WERI-Rb-1 (cell line): ENCODE measurements around the gene IGSF3.
A peak's percentile ranks its signal among the peaks of the same experiment; 100 is the strongest.

Source experiments
- DNase-seq: peaks from one replicate; pipeline ENCODE4 v3.0.0-alpha.2; 2020
- H3K27ac ChIP-seq: fragments of 250-450 bp; sonication (Bioruptor Pico); 2 replicates; pipeline ENCODE4 v1.5.1; 2020; ENCODE audit warnings: mild to moderate bottlenecking, moderate library complexity
- H3K27me3 ChIP-seq: fragments of 250-450 bp; sonication (Bioruptor Pico); 2 replicates; pipeline ENCODE4 v1.5.1; 2021; ENCODE audit warnings: mild to moderate bottlenecking, low read depth, moderate library complexity; ENCODE audit not compliant: insufficient read depth, severe bottlenecking
- H3K36me3 ChIP-seq: fragments of 250-450 bp; sonication (Bioruptor Pico); 2 replicates; pipeline ENCODE4 v1.5.1; 2020; ENCODE audit warnings: mild to moderate bottlenecking, moderate library complexity
- H3K4me3 ChIP-seq: 2 replicates; pipeline ENCODE4 v1.5.1; 2011; ENCODE audit warnings: low read depth, mild to moderate bottlenecking, control low read depth, low read length
- H3K9me3 ChIP-seq: fragments of 250-450 bp; sonication (Bioruptor Pico); 2 replicates; pipeline ENCODE4 v1.5.1; 2021; ENCODE audit warnings: mild to moderate bottlenecking, moderate library complexity; ENCODE audit not compliant: severe bottlenecking
- CTCF ChIP-seq: IDR thresholded peaks from 2 replicates; pipeline ENCODE4 v1.5.1; 2011; ENCODE audit warnings: low read depth, mild to moderate bottlenecking, control low read depth, inconsistent platforms, low read length

The IGSF3 gene

DNA sequence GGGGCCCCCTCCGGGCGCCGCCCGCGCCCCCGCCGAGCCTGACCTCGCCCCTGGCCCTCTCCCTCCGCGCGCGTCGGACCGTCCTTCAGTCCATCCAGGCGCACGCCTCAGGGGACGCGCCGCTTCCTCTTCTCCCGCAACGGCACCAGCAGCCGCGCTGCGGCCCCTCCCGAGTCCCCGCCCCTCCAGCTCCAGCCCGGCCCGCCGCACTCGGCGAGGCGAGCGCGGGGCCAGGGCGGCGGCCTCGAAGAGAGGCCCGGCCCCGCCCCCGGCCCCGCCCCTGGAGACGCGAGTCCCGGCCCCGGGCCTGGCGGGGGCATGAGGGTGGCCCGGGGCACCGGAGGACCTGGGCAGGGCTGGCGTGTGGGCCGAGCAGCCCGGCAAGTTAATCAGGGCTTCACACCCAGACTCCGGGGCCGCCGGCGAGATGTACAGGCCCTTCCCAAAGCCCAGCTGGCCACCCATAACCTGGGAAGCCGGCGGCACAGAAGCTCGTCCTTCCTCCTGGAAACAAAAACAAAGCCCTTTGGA is at the start of gene IGSF3:
Gene IGSF3, minus strand, starts transcription at position 159 of the 531 bp plus-strand sequence. CDS start 1,407 bp downstream, outside the sequence.
- Histone ChIP-seq H3K36me3 (no peaks in the 10 kb centered on the region), H3K9me3 (no peaks in the 10 kb centered on the region), H3K4me3 (peak within 1 kb of the TSS; percentile 83), H3K27me3 (no peaks in the 10 kb centered on the region), H3K27ac (no peak within 1 kb of the TSS)
- peak; percentile 77 for DNase-seq
- no peak for TF ChIP-seq CTCF

- Histone ChIP-seq H3K27ac (no peak overlapping the region), H3K27me3 (no peaks in the 10 kb centered on the region), H3K4me3 (no peak overlapping the region), H3K9me3 (no peaks in the 10 kb centered on the region), H3K36me3 (no peaks in the 10 kb centered on the region)
- TF ChIP-seq CTCF, result no peak
- no peak for DNase-seq
Observed at GRCh38 chr1:116717318-116717717, 49.8 kb upstream of the IGSF3 start.

DNA sequence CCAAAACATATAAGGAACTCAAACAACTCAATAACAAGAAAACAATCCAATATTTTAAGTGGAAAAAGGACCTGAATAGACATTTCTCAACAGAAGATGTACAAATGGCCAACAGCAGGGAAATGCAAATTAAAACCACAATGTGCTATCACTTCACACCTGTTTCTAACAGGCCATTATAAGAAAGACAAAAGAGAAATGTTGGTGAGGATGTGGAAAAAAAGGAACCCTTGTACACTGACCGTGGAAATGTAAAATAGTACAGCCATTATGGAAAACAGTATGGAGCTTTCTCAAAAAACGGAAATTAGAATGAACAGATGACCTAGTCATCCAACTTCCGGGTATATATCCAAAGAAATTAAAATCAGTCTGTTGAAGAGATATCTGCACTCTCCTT is 48.9 kb upstream of the IGSF3 start:
- H3K27ac ChIP-seq, result no peak overlapping the region
- no peaks in the 10 kb centered on the region for H3K9me3 ChIP-seq
- TF ChIP-seq CTCF, result no peak
- DNase-seq, result no peak
- no peaks in the 10 kb centered on the region for H3K36me3 ChIP-seq
- H3K4me3 ChIP-seq, result no peak overlapping the region
- H3K27me3 ChIP-seq, result no peaks in the 10 kb centered on the region

DNA sequence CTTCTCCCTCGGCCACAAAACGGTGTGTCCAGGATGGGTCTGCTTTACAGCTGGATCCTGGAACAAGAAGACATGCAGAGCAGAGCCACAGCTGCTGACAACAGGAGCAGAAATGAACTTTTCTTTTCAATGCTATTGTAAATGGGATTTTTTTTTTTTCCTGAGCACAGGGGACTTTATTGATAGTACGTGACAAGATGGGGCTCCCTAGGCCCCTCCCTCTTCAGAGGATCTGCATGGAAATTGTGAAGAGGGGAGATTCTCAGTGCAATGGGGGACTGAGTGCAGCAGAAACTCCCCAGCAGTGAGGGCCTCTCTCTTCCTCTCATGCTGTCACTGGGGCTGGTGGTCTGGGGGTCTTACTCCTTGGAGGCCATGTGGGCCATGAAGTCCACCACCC is 45.9 kb upstream of the IGSF3 start:
- Histone ChIP-seq H3K27me3 (no peaks in the 10 kb centered on the region), H3K9me3 (no peaks in the 10 kb centered on the region), H3K36me3 (no peaks in the 10 kb centered on the region), H3K27ac (no peak overlapping the region), H3K4me3 (no peak overlapping the region)
- DNase-seq, result no peak
- TF ChIP-seq CTCF, result no peak

DNA sequence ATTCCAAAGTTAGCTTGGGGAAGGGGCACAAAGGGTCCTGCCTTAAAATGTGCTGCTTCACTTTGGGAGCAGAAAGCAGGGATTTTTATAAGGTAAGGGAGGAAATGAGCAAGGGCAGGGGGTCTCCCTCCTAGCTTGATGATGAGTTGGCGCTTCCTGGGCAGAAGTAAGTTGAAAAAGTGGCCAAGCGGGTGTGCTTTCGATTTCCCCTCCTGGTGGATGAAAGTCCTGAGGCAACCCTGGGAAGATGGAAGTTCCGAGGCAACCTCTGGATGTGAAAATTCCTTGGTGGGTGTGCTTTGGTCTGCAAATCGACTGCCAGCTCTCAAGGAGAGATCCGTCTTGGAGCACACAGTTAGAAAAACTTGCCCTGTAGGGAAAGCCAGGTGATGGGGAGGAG is 45.0 kb upstream of the IGSF3 start:
- no peak for DNase-seq
- no peaks in the 10 kb centered on the region for H3K9me3 ChIP-seq
- no peaks in the 10 kb centered on the region for H3K36me3 ChIP-seq
- H3K27me3 ChIP-seq, result no peaks in the 10 kb centered on the region
- TF ChIP-seq CTCF, result no peak
- no peak overlapping the region for H3K4me3 ChIP-seq
- no peak overlapping the region for H3K27ac ChIP-seq

GRCh38 chr1:116711263-116711840 is 43.8 kb upstream of the IGSF3 start:
- TF ChIP-seq CTCF, result no peak
- DNase-seq, result no peak
- H3K4me3 ChIP-seq, result no peak overlapping the region

More at GRCh38 chr1:116711263-116711840, 43.8 kb upstream of the IGSF3 start:
- Histone ChIP-seq H3K27me3 (no peaks in the 10 kb centered on the region), H3K27ac (no peak overlapping the region), H3K36me3 (no peaks in the 10 kb centered on the region), H3K9me3 (no peaks in the 10 kb centered on the region)
